ENCODE measurements around the gene PCSK2.

DNA sequence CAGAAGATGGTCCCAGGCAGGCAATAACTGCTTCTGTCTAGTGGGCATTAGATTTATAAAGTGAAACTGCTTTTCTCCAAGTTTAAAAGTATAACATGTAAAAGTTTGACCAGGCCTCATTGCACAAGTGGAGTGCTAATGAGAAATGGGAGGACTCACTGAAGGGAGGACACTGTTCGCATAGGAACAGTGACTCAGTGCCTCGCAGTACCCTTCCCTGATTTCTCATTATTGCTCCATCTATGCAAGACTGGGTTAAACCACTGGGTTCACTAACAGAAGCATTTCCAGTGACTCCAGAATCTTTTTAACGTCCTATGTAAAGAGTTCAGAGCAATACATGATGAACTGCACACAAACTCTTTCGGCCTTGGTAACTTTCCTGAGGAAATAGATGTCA is 79.6 kb downstream of the PCSK2 start:
- TF ChIP-seq POLR2A (IDR thresholded peaks at IDR 0.05; ENCODE audit: low read depth, low read length) (no peak), POLR2AphosphoS5 (IDR thresholded peaks at IDR 0.05; ENCODE audit: low read depth, low read length) (no peak)
